PC-9 (cell line): ENCODE results near the gene SUGCT.

ENCODE experiments used
- EZH2 ChIP-seq: fragments of 200-600 bp; sonication (generic); IDR thresholded peaks from 2 replicates; pipeline ENCODE4 v1.8.0; 2017; ENCODE audit warnings: antibody characterized with exemption, low read depth
- TF ChIP-seq, protein P1 (sequence below): fragments of 200-600 bp; sonication (generic); conservative IDR thresholded peaks from 2 replicates; pipeline ENCODE4 v1.6.1; 2017; ENCODE audit warnings: mixed run types, antibody characterized with exemption, mild to moderate bottlenecking, moderate library complexity

DNA sequence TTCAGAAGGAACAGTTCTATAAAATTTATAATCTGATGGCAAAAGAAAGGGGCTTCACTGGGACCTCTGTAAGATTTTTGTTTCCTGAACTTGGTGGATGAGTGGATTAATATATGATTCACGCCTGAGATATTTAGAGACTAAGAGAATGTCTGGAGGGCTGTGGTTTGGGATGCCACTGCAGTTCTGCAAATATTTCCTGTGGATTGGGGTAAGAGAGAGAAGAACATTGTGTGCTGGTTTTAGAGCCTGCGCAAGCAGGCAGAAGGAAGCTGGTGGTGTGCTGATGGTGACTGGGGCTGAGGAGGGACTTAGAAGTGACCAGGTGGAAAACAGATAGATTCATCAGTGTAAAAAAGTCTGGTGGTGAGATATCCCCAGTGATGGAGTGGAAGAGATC lies 87.0 kb downstream of the SUGCT start:
- TF ChIP-seq, protein P1, sequence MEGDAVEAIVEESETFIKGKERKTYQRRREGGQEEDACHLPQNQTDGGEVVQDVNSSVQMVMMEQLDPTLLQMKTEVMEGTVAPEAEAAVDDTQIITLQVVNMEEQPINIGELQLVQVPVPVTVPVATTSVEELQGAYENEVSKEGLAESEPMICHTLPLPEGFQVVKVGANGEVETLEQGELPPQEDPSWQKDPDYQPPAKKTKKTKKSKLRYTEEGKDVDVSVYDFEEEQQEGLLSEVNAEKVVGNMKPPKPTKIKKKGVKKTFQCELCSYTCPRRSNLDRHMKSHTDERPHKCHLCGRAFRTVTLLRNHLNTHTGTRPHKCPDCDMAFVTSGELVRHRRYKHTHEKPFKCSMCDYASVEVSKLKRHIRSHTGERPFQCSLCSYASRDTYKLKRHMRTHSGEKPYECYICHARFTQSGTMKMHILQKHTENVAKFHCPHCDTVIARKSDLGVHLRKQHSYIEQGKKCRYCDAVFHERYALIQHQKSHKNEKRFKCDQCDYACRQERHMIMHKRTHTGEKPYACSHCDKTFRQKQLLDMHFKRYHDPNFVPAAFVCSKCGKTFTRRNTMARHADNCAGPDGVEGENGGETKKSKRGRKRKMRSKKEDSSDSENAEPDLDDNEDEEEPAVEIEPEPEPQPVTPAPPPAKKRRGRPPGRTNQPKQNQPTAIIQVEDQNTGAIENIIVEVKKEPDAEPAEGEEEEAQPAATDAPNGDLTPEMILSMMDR = no peak
- TF ChIP-seq EZH2 = no peak
